ENCODE results near the gene TANGO2.

TANGO2 gene

DNA sequence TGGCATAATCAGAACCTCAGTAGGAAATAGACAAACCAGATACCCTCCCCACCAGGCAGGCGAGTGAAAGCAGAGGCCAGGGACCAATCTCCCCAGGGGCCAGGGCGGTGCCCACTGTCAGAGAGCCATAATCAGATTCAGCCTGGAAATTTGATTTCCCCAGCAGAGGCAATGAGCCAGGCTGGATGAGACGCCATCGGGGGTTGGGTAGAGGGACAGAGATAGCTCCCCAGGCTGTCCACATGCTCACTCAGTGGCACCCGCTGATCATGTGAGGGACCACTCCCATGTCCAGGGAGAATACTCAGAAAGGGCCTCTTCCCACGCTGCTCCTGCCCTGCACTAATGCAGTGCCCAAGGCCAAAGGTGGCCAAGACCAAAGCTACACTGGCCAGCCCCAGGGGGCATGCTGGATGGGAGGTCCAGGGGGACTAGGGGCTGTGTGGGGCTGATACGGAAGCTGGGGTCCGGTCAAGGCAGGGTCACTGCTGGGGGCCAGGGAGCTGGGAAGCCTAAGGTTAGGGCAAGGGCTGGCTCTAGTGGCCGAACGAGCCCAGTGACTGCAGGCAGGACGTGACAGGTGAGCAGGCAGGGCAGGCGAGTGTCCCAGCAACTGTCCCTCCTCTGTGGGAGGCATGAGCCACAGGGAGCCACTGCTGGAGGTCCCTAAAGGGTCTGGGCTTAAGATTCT is 24.1 kb upstream of the TANGO2 start:
- no peak for DNase-seq

DNA sequence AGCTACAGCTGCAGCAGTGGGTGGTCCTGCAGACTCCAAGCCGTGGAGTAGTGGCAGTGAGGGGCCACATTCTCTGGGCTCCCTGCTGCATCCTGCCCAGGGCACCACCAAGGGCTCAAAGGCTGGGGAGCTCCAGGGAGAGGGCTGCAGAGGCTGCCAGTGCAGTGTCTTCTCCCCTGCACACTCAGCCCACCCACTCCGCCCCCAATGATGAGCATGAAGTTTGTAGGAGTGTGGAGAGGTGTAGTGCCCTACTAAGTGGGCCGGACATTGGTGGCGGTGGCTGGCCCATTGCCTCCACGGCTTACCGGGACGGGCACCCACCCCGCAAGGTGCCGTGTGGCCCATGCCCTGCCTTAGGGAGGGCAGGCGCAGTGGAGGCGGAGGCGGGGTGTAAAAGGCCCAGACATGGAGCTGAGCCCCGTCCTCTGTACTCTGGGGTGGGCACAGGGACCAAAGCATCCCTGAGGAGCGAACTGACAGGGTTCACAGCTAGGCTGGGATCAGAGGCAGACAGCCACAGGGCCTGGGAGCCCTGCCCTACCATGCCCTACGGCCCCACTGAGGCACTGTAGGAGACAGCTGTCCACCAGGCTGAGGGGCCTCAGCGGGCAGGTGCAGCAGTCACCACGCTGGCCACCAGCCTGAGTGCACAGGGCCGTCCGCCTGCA is 23.2 kb upstream of the TANGO2 start:
- DNase-seq = no peak

DNA sequence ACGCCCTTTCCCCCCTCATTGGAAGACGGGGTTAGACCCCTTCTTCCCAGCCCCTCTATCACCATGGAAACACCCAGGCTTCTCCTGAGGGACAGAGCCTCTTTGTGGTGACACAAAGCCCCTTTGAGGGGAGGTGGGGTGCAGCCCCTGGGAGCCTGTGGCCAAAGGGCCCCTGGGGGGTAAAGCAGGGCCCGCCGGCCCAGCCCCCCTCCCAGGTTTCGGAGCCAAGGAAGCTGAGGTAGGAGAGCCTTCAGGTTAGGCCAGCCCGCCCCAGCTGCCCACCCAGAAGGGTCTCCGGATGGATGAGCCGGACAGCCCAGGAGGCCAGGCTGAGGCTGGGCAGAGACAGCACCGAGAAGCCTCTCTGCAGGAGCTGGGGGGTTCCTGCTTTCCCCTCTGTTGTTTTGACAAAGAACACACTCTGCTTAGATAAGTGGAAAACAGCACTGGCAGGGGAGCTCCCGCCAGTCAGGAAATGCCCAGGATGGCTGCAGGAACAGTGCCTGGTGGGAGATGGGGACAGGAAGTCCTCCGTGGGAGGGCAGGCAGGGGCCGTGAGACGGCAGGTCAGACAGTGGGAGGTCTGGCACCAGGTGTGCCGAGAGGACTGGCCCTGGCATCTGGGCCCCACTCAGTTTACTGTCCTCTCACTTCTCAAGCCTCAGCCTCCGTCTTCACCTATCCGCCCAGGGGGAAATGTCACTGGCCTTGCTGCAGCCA is 22.5 kb upstream of the TANGO2 start:
- DNase-seq = no peak

DNA sequence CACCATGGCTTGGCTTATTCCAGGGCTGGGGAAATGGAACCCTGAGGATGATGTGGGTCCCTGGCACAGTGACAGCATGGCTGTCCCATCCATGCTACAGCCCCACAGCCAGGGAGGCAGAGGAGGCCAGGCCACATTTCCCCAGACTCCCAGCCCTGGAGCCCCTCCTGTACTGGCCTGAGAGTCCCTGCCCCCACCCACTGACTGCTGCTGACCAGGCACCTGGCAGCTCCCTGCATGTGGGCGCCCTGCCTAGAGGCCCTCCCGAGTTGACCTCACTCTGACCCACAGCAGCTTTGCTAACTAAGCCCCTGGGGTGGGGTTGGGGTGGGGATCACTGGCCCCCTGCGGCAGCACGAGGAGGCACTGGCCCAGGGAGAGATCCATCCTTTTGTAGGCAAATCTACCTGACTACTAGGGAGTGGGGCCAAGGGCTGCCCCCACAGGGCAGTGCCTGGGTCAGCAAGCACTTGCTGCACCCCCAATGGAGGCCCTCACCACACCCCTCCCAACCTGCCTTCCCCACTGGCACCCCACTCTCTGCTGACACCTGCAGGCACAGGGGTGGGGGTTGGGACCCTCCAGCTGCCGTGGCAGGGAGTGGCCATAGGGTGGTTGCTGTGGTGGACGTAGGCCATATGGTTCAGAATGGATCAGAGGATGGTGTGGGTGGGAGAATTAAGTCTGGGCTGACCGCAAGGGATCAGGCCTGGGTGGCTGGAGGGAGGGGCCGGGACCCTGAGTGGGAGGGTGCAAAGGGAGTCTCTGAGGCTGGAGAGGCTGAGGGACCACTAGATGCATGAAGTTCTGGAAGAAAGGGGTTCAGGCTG is 21.7 kb upstream of the TANGO2 start:
- no peak for DNase-seq

DNA sequence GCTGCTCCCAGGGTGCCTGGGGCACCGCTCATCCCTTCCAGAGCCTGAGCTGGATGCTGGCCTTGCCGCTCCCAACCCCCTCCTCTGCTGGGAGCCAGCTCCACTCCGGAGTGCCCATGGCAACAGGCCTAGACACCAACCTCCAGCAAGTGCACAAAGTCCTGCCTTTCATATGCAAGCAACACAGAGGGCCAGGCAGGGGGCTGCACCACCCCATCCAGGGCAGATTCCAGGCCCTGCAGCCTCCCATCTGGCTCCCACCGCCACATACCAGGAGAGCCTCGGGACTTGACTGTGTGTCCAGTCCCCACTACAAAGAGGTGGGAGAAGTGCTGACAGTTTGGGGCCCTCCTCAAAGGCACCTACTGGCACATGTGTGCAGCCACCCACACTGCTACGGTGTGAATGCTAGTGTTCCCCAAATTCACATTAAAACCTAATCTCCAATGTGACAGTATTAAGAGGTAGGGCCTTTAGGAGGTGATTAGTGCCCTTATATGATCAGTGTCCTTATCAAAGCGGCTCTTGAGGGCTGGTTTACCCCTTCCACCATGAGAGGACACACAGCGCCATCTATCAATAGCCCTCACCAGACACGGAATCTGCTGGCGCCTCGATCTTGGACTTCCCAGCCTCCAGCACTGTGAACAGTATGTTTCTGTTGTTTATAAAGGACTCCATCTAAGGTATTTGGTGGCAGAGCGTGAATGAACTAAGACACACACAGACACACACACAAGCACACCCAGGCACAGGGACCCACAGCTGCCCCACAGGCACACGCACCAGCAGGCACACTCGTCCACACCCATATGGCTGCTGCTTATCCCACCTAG is 20.4 kb upstream of the TANGO2 start:
- DNase-seq = no peak

DNA sequence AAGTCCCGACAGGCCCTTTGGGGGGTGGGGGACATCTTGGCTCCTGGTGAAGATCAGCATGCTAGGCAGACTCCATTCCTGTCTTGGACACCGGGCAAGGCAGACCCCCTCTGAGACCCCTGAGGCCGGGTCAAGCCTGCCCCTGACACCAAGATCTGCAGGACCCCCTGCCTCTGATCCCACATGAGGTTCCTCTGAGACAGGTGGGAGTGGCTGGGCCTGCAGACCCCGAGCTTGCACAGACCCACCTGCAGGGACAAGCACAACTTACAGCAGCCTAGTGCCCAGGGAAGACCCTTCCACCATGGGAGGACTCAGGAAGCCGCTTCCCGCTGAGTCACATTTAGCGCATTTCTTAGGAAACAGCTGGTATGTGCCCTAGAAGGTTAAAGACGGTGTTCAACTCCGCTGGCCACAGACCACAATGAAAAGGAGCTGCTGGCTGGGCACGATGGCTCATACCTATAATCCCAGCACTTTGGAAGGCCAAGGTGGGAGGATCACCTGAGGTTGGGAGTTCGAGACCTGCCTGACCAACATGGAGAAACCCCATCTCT is 19.8 kb upstream of the TANGO2 start:
- DNase-seq = no peak

DNA sequence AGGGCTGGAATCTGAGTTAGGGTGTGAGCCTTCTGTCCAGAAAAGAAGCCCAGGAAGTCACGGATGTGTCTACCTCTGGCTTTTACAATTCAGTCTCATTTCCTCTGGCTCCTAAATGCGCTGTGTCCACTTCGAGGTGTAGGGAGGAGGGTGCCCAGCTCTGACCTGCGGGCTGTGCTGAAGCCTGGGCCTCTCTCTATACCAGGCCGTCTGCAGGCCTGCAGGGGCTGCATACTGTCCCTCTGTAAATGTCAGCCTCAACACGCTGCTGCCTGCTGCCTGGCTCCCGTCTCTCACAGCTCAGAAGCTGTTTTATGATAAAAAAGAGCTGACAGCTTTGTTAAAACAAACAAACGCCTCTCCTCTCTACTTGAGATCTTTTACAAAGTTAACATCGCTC is 18.8 kb upstream of the TANGO2 start:
- no peak for DNase-seq

DNA sequence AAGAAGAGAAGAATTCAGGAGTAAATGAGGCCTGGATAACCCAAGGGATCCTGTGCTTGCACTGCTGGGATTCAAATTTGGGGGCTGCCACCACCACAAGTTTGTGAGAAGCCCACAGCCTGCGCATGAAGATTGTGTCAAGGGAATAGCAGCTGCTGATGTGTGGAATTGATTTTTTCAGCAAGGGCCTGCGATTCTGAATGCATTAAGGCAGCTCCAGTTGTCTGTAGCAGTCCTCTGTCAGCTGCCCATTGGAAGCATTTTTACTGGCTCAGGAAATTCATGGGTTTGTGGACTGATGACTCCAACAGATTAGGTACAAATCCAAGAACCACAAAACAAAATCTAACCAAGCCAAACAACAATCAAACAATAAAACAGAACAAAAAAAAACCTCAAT is 18.3 kb upstream of the TANGO2 start:
- no peak for DNase-seq

DNA sequence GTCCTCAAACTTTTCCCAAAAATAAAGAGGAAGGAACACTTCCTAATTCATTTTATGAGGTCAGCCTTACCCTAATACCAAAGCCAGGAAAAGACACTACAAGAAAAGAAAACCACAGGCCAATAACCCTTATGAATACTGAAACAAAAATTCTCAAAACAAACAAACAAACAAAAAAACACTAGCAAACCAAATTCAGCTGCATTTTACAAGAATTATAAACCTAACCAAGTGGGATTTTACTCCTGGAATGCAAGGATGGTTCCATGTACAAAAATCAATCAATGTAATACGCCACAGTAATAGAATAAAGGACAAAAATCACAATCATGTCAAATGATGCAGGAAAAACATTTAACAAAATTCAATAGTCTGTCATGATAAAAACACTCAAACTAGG is 17.6 kb upstream of the TANGO2 start:
- DNase-seq = no peak

DNA sequence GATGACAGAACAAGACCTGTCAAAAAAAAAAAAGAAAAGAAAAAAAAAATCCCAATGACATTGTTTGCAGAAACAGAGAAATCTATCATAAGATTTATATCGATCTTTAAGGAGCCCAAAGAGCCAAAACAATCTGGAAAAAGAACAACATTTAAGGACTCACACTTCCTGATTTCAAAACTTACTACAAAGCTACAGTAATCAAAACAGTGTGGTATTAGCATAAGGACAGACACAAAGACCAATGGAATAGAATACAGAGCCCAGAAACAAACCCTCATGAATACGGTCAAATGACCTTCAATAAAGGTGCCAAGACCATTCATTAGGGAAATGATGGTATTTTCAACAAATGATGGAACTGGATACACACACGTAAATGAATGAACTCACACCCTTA is 16.4 kb upstream of the TANGO2 start:
- DNase-seq = no peak

DNA sequence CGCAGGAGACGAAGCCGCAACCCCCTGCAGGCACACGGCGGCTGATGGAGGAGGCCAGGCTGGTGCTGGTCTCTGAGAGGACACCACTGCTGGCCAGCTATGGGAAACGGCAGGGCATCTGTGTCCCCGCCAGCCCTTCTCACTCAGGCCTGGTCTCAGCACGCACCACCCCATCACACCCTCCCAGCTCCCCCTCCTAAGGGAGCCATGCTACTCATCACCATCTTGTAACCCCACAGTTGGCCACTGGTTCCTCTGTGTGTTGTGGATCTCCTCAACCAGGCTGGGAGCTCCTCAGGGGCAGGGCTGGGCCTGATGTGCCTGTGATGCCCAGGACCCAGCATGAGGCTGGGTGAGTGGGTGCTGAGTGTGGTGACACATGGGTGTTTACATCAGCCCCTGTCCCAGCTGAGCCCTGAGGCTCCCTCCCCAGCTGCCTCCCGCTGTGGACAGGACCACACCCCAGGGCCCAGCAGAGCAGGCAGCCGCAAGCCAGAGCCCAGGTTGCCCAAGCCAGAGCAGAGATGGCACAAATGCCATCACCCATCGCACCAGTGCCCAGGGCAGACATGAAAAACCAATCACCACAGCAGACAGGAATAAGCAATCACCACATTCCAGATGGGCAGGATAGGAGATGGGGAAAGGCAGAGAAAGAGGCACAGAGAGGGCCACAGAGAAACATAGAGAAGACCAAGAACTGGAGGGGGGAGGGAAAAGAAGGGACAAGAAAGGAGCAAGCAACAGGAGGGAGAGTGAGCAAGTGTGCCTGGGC is 12.5 kb upstream of the TANGO2 start:
- no peak for DNase-seq

DNA sequence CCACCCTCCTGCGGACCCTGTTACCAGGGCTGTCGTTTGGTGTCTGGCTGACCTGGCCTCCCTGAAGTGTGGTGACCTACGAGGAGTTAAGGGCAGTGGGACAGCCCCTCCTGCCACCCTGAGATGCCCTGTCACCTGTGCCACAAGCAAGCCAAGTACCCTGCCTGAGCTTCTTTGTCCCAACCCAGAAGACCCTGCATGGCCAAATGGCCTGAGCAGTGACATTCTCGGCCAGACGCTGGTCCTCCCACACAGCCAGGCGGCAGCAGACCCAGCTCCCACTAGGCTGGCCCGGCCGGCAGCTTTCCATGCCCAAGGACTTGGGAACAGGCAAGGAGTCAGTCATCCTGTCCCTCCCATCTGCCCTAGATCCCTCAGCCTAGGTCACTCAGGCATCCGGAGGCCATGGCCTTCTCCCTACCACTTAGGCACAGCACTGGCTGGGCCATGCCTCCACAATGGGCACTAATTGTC is 11.9 kb upstream of the TANGO2 start:
- DNase-seq = no peak

DNA sequence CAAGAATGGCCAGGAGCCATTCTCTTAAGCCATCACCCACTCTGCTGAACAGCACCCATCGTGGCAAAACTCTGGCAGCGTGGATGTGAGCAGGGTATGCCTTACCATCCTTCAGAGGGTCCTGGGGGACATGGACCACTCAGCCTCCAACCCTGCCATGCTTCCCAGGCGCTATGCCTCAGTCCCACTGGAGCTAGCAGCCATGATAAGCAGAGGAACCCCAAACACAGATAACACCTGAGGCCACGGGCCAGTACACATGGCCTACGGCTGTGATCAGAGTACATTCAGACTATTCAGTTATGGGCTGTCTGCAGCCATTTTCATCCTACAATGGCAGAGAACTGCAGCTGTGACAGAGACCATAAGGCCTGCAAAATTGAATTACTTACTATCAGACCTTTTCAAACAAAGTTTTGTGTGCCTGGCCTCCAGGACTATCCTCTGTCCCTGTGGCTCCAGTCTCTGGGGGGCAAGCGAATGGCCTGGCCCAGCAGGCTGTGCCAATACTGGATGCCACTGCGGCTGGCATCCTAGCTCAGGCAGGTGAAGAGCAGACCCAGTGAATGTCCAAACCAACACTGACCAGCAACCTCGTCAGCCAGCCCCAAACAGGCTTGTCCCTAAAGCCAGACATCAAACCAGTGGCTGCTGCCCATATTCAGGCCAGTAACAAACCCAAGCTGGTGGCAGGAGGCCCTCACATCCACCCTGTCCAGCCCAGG is 11.2 kb upstream of the TANGO2 start:
- no peak for DNase-seq

DNA sequence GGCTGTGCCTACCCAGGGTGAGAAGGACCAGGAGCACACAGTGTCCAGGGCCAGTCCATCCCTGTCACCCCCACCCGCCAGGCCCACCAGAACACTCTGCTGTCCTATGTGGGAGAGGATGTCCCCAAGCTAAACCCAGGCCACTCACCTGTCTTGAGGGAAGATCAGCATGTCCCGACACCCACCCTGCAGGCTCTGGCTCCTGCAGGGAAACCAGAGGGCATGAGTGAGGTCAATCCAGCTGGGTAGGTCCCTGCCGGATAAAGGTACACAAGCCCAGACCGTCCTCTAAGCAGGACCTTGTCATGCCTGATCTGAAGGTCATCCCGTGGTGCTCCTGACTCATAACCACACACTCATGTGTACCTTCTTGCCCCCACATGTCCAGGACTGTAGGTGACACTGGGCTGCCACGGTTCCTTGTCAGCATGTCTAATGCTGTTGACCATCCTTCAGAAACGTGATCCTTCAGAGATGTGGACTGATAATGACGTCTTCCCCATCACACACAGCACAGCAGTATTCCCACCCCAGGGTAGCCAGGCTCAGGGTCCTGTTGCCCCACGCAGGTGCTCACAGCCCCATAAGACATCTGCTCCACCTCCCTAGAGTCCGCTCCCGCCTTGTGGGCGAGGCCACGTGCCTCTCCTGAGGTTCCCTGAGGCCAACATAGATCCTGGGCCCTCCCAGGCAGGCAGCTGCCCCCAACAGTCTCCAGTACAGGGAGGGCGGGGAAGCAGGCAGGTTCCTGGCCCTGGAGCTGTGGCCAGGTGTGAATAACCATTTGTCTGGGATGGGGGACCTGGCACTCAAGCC is 10.4 kb upstream of the TANGO2 start:
- DNase-seq = no peak

DNA sequence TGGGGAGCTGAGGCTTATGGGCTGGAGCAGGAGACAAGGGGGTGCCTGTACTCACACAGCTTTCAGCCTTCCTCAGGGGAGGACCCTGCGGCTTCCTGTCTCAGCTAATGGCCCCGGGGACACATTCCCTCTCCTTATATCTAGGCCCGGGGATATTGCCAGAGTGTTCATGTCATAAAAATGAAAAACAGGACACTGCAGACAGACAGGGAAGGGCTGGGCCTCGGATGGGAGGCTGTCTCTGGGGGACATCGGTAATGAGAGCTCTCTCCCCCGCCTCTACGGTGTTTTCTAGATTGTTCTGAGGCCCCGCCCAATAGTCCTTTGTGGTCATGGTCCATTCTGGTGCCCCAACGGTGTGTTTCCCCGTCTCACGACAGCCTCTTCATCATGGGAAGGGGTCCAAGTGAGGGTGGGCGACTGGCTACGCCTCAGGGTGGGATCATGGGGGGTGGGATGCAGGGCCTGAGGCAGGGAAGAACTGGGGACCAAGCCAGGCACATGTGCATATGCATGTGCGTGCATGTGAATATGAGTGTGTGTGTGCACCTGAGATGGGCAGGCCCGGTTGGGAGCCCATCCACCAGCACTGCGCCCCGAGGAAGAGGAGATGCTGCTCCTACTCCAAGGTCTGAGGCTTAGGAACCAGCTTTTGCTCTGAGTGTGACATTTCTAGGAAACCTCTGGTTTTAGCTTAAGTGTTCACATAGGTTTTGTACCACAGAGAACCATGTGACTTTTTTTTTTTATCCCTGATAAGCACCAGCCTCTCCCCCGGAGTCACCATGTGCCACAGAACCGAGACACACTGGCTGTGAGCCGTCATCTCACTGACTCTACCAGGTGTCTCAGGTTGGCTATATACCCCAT is 9.6 kb upstream of the TANGO2 start:
- no peak for DNase-seq

DNA sequence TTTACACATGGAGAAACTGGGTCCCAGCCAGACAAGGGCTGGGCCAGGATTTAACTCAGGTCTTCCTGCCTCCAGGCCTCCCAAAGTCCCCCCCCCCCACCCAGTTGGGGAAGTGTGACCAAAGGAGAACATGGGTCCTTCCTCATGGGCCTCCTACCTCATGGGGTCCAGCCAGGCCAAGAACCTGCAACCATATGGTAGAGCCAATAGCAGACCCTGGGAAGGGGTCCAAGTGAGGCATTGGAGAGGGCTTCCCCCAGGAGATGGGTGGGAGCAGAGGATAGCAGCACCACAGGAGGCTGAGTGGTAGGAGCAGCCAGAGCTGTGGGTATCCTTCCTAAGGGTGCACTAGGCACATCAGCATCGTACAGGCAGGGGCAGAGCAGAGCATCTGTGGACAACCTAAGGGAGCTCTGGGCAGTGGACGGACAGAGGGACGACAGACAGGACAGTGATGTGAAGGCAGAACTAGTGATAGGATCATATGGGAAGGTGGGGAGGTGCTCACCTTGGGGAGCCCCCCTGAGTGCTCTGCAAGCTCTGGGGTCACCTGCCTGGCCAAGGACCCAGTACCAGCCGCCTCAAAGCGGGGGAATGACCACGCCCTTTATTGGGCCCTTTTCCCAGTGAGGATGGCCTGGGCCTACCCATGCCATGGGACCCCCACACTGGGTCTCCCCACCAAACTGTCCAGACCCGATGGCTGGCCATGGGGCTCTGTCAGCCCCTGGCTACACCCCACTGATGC is 8.7 kb upstream of the TANGO2 start:
- DNase-seq = no peak

DNA sequence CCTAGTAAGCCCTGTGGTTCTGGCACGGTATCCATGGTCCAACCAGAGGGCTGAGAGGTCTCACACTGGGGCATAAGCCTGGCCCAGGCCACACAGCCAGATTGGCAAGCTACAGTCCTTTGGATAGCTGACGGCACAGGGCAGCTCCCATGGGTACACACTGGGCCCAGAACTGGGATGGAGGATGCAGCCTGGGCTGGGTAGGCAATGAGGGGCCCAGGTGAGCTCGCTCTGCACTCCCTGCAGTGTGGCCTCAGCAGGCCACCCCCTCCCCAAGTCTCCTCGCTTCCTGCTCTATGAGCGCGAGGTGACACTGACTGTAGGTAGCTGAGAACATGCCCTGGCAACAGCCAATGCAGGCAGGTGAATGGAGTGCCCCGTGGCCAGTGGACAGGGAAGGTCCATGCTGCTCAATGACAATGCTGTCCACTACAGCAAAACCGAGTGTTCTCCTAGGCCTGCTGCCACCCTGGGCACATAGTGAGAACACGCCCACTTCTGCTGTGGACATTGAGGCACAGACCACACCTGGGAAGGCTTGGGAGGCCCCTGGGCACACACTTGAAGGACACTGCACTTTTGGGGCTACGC is 8.1 kb upstream of the TANGO2 start:
- no peak for DNase-seq

Measured in fibroblast of skin of abdomen (primary cell).